GM23248 (cell line): ENCODE results near the gene HYLS1.
"Not testable (repeated sequence)": the region's sequence is repeated elsewhere in the genome, so short reads cannot be mapped to it uniquely, and the experiment has no call there.

Experiments used
- EZH2 ChIP-seq: fragments of 200-600 bp; sonication (generic); IDR thresholded peaks from 2 replicates; pipeline ENCODE4 v1.6.1; 2018; ENCODE audit warnings: antibody characterized with exemption, mild to moderate bottlenecking; ENCODE audit not compliant: insufficient read depth, poor library complexity, severe bottlenecking
- EZH2phosphoT487 ChIP-seq: fragments of 200-600 bp; sonication (generic); IDR thresholded peaks from 2 replicates; pipeline ENCODE4 v1.6.1; 2018; ENCODE audit warnings: antibody characterized with exemption, moderate library complexity, mild to moderate bottlenecking, low read depth; ENCODE audit not compliant: insufficient read depth

GRCh38 chr11:125862786-125863185 is 24.7 kb upstream of the HYLS1 start:
- TF ChIP-seq EZH2phosphoT487, EZH2: not testable (repeated sequence)
